Iris pigment epithelial cell (primary cell): ENCODE measurements around the gene TSPAN4.

ENCODE experiments used
- DNase-seq: peaks from one replicate; pipeline ENCODE4 v3.0.0-alpha.2; 2011; ENCODE audit warnings: low read depth

Gene TSPAN4, protein sequence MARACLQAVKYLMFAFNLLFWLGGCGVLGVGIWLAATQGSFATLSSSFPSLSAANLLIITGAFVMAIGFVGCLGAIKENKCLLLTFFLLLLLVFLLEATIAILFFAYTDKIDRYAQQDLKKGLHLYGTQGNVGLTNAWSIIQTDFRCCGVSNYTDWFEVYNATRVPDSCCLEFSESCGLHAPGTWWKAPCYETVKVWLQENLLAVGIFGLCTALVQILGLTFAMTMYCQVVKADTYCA

DNA sequence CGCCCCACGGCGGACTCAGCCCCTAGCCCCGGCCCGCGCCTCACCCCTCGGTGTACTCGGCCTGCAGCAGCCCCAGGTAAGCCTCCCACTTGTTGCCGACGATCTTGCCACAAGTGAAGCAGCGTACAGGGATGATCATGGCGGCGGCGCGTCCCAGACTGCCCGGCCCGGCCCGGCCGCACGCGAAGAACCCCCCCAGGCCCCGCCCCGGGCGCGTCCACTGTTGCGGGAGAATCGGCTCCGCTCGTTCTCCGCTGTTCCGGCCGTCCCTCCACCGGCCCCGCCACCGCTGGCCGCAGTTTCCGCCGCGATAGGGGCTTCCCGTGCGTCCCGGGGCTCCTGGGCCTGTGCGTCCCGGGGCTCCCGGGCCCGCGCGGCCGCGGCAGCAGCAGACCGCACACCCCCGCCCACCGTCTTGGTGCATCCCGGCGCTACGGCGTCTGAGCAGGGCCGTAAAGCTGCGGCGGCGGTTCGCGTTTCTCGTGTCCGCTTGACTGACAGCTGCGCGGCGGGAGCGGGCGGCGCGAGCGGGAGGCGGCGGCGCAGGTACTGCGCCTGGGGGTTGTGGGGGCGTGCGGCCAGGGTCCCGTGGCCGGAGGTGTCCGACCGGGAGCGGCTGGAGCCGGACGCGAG, at the start of gene TSPAN4, which contains the start of gene POLR2L:
Gene TSPAN4 (plus strand): TSS at position 483 of the 633 bp plus-strand sequence. CDS start 7,453 bp downstream, outside the sequence.
Gene POLR2L (minus strand): TSS at position 160 of the 633 bp plus-strand sequence. CDS start 21 bp downstream, at position 139.
- peak; percentile 91 for DNase-seq

DNA sequence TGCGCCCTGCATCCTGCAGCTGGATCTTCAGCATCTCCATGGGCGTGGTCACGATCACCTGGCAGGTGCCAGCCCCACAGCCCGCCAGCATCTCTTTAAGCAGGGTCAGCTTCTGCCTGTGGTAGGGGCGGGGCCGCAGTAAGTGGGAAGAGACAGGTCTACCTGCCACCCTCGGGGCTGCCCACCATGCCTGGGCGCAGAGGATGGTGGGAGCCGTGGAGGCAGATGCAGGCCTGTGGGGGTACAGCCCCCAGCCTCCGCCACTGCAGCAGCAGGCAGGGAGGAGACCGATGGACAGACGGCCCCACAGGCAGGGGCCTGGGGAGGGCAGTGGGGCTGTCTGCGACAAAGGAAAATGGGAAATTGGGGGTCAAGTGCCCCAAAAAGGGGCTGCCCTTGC, 49.8 kb upstream of the TSPAN4 start:
- DNase-seq, result no peak

DNA sequence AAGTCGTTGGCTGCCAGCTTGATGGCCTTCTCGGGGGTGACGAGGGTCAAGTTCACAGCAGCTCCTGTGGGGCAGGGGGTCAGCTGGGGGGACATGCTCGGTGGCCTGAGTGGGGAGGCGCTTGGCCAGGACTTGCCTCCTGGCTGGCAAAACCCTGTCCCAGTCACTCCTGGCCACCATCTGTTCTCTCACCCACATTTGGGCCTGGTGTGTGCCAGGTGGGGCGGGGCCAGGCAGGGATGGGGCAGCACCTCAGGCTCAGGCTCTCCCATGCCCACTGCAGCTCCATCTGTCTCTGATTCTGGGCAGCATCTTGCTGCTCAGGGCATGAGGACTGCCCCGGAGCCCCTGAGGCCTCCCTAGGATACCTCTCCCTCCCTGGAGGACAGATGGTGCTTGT, 49.1 kb upstream of the TSPAN4 start:
- no peak for DNase-seq

DNA sequence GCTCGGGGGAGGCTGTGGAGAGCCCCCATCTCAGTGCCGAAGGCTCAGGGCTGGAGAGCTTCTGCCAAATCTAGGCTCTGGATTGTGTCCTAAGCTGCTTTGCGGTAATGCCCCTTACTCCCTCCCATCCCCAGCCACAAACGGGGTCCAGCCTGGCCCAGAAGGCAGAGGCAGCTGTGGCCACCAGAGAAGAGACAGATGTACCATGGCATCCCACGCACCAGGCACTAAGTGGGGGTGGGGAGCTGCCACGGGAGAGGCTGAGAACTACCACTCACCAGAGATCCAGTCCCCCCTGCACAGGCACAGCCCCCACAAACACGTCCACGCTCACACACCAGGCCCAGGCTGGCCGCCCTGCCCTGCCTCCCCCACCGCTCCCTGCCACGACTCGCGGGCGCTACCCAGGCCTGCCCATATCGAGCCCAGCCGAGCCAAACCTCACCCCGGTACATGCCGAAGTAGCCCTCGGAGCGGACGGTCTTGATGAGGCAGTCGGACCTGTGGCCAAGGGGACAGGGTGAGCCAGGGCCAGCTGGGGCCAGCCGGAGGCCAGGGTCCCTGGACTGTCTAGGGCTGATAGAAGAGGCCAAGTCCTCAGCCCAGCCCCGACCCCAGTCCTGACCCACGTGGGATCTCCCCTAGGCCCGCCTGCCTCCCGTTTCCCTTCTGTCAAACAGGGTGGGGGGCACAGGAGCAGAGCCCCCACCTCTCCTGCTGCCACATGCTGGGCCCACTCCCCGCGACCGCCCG, 48.5 kb upstream of the TSPAN4 start:
- no peak for DNase-seq

DNA sequence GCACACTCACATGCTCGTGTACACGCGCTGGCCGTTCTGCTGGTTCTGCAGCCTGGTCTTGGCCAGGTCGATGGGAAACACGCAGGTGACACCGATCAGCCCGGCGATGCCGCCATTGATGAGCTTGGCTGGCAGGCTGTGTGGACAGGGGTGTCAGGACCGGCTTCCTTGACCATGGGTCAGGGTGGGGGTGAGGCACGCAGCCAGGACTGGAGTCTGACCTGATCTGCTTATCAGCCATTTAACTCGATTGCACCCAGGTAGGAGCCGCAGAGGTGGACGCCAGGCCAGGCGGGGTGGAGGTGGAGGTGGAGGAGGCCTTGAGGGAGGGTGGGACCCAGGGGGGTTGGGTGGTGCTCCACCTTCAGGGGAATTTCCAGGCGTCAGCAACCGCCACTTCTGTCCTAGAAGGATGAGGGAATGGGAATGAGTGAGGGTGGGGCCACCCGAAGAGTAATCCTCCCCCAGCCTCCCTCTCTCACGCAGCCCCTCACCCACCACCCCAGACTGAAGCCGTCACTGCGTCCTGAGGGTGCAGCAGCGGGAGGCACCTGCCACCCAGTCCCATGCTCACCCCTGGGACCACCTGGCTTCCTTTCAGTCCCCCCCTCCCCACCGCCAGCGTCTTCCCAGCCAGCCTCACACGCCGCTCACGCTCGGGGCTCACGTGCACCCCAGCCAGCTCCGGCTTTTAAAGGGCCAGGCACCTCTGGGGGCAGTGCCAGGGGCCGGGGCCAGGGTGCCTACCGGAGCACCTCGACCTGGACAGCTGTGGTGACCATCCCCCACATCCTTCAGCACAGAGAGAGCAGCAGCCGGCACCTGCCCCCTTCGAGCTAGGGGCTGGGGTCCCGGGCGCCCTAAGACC, 47.7 kb upstream of the TSPAN4 start:
- DNase-seq, result no peak

DNA sequence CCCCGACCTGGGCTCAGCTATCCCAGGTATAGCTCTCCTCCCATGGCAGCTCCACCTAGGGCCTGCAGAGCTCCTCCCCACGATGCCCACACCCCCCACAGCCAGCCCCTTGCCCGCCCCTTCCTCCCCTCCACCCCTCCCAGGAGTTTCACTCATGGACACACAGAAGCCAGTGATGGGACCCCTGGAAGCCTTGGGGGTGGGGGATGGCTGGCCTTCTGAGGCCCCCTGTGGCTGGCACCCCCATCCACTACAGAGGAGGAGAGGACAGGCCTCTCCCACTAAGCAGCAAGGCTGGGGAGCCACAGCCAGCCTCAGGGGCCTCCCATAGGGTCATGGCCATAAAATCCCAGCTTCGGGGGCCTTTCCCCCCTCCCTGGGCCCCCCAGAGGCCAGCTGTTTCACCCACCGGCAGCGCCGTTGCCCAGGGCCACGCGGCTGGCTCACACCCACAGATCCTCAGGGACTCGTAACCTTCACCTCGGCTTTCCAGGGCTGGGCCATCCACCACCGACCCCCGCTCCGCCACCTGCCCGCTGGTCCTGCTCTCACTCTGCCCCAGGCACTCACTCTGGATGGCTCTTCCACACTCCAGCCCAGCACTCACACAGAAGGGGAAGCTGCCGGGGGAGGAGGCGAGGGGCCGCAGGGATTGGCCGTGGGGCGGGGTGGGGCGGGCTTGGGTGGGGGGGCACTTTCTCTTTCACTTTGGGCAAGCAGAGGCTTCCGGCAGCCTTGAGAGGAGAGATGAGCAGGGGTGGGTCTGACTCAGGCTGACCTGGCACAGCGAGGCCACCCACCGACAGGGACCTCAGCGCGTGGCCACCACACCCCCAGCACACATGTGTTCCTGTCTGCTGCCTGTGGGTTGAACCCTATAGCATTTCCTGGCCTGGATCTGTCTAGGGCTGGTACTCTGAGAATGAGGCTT, 46.8 kb upstream of the TSPAN4 start:
- peak; percentile 87 for DNase-seq

DNA sequence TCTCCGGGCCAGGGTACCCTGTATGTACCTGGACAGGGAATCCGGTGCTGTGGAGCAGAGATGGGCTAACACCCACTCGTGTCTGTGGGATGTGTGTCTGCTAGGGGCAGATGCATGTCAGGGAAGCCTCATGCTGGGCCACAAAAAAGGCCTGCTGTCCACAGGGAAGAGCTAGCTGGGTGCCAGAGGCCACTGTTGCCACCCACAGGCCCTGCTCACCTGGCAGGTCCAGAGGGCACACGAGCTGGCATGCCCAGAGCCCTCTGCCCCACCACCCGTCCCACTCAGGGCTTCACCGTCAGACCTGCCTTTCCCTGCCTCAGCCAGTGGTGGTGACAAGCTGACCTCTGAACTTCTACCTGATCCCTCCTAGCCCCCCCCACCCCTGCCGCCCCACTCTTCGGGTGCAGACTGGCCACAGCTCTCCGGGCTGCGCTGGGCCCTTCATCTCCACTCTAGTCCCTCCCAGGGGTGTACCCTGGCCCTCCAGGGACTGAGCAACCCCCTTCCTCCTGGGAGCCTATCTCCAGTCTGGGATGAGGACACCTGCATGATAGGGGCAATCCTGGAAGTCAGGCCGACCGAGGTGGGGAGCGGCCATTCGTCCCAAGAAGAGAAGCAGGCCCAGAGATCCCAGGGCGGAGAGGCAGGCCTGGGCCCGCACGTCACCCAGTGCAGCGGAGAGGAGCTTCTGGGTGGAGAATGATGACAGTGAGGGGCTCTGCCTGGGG, 45.9 kb upstream of the TSPAN4 start:
- no peak for DNase-seq

DNA sequence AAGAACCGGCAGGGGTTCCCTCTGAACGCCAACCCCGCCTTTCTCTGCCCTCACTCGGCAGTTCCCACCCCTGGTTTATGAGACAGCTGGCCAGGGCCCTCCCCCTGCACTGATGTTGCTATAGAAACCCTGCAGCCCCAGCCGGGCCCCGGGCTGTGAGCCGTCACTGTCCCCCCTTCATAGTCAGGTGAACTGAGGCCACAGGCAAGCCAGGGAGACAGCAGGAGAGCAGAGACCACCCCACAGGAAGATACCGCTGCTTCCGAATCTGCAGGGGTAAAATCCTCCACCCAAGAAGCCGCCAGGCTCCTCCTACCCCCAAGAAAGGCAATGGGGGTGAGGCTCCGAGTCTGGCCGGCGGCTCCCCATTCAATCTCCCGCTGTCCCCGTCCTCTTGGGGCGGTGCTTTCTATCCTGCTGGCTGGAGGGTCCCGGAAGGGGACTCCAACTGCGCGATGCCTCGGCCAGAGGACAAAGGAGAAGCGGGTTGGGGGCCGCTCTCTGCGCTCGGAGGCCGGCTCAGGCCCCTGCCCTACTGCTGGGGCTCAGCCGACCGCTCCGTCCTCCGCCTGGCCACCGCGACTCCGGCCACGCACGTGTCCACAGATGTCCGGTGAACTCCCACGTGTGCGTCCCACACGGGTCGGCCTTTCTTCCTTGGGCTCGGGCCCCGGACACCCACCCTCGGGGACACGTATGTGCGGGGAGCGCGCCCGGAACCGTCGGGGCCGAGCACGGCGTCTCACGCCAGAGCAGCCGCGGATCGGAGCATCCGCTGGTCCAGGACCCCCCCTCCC, 45.2 kb upstream of the TSPAN4 start:
- DNase-seq, result peak; percentile 89

DNA sequence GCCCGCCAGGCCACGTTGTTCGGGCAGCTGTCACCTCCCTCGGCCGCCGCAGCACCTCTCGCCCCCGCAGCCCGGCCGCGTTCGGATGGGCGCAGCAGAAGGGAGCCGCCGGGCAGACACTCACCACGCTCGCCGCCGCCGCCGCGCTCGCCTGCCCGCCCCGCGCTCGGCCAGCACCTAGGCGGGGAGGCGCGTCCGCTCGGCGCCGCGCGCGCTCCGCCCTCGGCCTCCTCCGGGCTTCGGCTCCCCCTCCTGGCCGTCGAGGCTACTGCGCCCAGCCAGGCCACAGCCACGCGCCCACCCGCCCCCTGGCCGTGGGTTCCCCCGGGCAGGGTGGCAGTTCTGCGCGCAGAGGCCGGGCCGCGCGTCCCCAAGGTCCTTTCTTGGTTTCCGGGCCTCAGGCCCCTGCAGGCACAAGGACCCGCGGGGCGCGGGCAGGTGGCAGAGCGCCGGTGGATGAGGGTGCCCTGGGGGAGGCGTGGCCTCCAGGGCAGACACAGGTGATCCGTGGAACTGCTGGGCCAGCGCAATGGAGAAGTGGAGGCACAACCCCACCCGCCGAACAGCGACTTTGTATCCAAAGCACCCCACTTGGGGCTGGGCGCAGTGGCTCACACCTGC, 44.4 kb upstream of the TSPAN4 start, which contains the start of gene SLC25A22:
Gene SLC25A22 (minus strand): TSS at position 189 of the 621 bp plus-strand sequence. CDS start 3,275 bp downstream, outside the sequence.
- DNase-seq, result peak; percentile 78

DNA sequence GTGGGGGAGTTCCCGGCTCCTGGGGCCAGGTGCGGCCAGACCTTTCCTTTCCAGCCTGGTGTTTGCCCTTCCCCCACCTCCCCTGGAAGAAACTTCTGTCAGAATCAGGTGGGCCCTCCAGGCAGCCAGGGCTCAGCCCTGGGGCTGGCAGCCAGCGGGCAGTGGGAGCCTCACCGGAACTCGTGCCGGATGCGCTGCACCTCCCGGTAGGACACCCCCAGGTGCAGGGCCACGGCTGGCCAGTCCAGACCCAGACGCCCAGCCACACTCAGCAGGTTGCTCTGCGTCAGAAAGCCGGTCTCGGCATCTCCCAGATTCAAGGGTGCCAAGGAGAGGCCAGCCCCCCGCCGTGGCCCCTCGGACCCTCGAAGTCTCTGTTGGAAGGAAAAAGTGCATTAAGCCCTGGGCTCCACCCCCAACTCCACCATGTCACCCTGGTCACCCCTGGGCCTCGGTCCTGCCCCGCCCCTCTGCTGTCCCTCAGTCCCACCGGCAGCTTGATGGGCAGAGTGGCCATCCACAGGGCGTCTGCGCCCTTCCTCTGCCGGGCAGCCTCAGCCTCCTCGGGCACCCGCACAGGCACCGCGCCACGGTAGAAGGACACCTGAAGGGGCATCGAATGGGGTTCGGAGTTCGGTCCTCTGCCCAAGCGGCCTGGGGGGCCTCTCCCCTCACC, 42.9 kb upstream of the TSPAN4 start:
- DNase-seq, result no peak

DNA sequence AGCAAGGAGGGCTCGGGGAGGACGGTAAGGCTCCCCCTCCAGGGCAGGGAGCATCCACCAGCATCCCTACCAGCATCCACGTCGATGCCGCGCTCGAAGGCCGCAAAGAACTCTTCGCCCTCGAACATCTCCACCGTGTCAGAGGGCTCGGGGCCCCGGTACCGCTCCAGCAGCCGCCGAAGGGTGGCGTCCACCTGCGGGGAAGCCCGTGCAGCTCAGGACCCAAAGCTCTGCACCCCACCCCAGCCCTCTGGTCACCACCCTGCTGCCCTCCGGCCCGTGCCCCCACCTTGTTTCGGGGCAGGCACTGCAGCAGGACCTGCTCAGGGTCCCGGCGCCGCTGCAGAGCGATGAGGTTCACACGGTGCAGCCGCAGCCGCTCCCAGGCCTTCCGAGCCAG, 42.2 kb upstream of the TSPAN4 start:
- DNase-seq, result no peak

DNA sequence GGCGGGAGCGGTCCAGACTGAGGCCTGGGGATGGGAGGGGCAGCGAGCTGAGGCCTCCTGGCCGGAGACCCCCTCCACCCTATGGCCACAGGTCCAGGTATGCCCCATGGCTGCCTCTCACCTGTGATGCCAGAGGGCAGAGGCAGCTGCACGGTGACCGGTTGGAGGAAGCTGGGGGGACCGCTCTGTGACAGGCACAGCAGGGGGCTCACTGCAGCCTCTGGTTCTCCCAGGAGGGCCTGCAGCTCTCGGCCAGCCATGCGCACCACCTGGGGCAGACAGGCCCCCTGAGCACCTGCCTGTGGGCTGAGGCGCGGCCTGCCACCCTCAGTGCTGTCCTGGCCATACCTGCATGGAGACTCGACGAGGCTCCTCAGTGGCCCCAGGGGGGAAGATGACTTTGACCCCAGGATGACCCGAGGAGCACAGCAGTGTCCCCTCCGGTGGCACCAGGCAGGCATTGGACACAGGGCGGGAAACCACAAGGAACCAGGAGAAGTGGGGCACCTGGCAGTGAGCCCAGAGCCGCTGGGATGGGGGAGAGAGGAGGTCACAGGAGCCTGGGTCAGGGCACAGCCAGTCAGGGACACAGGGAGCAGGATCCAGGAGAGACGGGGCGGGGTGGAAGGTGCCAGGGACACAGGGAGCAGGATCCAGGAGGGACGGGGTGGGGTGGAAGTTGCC, 41.4 kb upstream of the TSPAN4 start:
- DNase-seq, result no peak

DNA sequence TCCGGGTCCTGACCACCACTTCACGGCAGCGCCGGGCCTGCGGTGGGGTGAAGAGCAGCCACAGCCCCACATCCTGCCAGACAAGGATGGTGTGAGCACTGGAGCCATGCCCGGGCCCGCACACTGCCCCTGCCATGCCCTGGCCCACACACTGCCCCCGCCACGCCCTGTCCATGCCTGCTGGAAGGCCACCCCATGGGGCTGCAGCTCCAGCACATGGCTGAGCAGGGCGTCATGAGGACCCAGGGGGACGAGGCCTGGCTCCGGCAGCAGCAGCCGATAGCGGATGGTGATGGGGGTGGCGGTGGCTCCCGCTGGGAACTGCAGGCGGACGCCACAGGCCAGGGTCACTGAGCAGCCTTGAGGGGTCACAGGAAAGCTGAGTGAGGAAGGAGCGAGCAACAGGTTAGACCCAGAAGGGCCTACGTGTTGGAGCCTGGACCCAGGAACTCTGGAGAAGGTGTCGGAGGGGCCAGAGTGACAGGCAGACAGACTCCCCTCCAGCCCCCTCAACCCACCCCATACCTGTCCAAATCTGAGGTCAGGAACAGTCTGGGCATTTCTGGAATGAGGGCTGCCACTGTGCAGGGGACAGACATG, 40.5 kb upstream of the TSPAN4 start:
- DNase-seq, result no peak

DNA sequence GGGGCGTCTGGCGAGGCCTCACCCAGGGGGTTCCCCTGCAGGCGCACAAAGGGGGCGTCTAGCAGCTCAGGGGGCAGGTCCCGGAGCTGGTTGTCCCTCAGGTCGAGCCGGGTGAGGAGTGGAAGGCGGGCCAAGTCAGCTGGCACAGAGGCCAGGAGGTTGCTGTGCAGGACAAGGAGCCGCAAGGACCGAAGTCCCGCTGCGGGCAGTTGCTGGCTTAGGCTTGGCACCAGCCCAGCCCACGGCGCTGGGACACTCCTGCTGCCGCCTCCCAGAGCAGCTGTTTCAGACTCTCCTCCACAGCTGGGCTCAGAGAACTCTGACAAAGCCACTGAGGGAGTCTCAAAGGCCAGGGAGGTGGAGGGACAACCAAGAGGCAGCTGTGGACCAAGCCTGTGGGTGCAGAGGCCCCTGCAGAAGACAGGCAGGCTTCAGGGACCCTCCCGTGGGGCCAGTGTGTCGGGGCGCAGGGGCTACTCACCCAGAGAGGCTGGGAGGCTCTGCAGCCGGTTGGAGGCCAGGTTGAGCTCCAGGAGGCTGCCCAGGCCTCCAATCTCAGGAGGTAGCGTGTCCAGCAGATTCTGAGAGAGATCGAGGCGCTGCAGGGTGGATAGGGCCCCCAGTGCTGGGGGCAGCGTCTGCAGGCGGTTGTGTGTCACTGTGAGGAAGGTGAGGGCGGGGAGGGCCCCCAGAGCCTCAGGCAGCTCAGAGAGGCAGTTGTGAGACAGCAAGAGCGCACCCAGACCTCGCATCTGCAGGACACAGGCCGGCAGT, 39.8 kb upstream of the TSPAN4 start:
- no peak for DNase-seq

DNA sequence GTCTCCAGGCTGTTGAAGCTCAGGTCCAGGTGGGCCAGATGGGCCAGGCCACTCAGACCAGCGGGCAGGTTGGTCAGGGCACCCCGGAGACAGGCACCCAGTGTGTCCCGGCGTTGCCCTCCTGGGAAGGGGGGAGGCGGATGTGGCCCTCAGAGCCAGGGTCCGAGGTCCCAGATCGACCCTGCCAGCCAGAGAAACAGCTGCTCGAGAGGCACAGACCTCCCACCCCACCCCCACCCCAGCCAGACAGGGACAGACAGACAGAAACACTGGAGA, 39.2 kb upstream of the TSPAN4 start:
- DNase-seq, result no peak

DNA sequence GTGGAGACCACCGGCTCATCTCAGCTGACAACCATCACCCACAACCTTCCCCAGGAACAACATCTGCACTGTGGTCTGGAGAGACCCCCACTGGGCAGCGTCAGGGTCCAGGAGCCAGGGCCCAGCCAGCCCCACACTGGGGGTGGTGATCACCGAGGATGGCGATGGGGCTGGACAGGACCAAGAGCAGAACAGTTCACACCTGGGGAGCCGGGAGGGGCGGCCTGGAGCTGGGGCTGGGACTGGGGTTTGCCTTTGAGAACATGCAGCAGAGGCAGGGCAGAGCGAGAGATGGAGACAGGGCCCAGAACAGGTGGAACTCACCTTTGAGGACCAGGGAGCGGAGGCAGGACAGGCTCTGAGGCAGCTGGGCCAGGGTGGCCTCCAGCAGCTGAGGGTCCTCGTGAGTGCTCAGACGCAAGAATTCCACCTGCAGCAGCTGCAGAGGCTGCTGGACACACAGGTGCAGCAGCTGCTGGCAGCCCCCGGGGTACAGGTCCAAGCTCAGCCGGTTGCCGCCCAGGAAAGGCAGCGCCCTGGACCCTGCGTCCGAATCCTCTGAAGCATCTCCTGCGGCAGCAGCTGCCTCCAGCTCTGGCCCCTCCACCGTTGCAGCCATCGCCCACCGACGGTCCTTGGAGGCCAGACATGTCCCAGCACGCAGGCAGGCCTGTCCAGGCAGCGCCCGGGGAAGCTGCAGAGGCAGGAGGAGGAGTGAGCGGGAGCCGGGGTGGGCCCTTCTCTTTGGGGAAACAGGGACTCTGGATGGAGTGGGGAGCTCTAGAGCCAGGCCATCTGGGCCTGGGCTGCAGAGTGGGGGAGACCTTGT, 38.7 kb upstream of the TSPAN4 start:
- DNase-seq, result no peak
